Brain microvascular endothelial cell (primary cell): Measurements from ENCODE around the gene ANKRD42.

Source experiments
- DNase-seq: peaks from one replicate; pipeline ENCODE4 v3.0.0-alpha.2; 2020
- H3K27ac ChIP-seq: fragments of 250-450 bp; sonication (Bioruptor Pico); 2 replicates; pipeline ENCODE4 v1.5.1; 2020; ENCODE audit warnings: mild to moderate bottlenecking, moderate library complexity
- H3K27me3 ChIP-seq: fragments of 250-450 bp; sonication (Bioruptor Pico); replicated peaks from 2 replicates; pipeline ENCODE4 v1.5.1; 2020; ENCODE audit warnings: mild to moderate bottlenecking
- H3K36me3 ChIP-seq: fragments of 250-450 bp; sonication (Bioruptor Pico); replicated peaks from 2 replicates; pipeline ENCODE4 v1.5.1; 2020; ENCODE audit warnings: mild to moderate bottlenecking
- H3K4me3 ChIP-seq: 2 replicates; pipeline ENCODE4 v1.5.1; 2011; ENCODE audit warnings: low read depth, mild to moderate bottlenecking, control low read depth, low read length, moderate library complexity
- CTCF ChIP-seq: IDR thresholded peaks from 2 replicates; pipeline ENCODE4 v1.5.1; 2011; ENCODE audit warnings: low read depth, mild to moderate bottlenecking, moderate library complexity, low read length, control low read depth, inconsistent platforms; ENCODE audit errors: missing control alignments
- in situ Hi-C: cut with HindIII; loops from 2 replicates; pipeline ENCODE4 v1.10.0; 2017; ENCODE audit warnings: low sequenced_read_pairs, low pct_ligation_motif_present

The ANKRD42 gene

DNA sequence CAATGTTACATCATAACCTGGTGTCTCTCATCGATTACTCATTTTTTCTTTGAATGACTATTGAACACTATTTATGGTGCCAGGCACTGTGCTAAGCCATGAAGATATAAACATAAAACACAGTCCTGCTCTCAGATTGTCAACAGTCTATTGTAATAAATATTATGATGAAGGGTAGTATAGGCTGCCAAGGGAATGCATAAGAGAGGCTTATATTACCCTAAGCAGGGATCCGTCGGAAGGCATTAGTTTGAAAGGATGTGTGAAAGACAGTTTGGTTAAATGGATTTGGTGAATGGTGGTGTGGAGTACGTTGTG, 99.9 kb downstream of the ANKRD42 start:
- no peaks in the 10 kb centered on the region for H3K36me3 ChIP-seq
- TF ChIP-seq CTCF = no peak
- in situ Hi-C loops = loop anchor here (25.0 kb wide), 1 partner anchor 519 kb away; no protein-coding TSS in a partner anchor
- no peak overlapping the region for H3K4me3 ChIP-seq
- no peak for DNase-seq
- H3K27me3 ChIP-seq = no peaks in the 10 kb centered on the region
- no peak overlapping the region for H3K27ac ChIP-seq

GRCh38 chr11:83294208-83294607, 100.7 kb downstream of the ANKRD42 start:
- TF ChIP-seq CTCF = no peak
- H3K27ac ChIP-seq = no peak overlapping the region
- in situ Hi-C loops = loop anchor here (25.0 kb wide), 1 partner anchor 518 kb away; no protein-coding TSS in a partner anchor
- H3K36me3 ChIP-seq = no peaks in the 10 kb centered on the region
- H3K4me3 ChIP-seq = no peak overlapping the region
- H3K27me3 ChIP-seq = no peaks in the 10 kb centered on the region
- no peak for DNase-seq
